Activated CD8-positive, alpha-beta T cell treated with anti-CD3 and anti-CD28 coated beads, Interleukin-2, amount 10 ng/mL, durations not matched to agents 7 days and 5 days (primary cell): Measurements from ENCODE around the gene GLP1R. TPM values are rescaled to one million over a fixed set of nuclear protein-coding genes. Genes with fewer than 3 reads are reported as not detected.

Experiments used
- ATAC-seq: fragments of 150-1000 bp; cut with Tn5 transposase; one replicate; pipeline ENCODE4 v1.10.0; 2021; ENCODE audit warnings: moderate library complexity
- CTCF ChIA-PET: fragments of 350-600 bp; sonication (Branson Sonifier 250); formaldehyde crosslinking; loops from one replicate; lab custom pipeline; 2021; ENCODE audit warnings: antibody characterized with exemption; lab: Charles Lee
- POLR2A ChIA-PET: fragments of 350-600 bp; sonication (Branson Sonifier 250); formaldehyde crosslinking; loops from one replicate; lab custom pipeline; 2021; ENCODE audit warnings: antibody characterized with exemption; lab: Charles Lee
- DNase-seq: peaks from one replicate; pipeline ENCODE4 v3.0.0-alpha.2; 2020
- H3K27ac Mint-ChIP-seq: one replicate; pipeline ENCODE4 v1.8.0; 2021; ENCODE audit warnings: mild to moderate bottlenecking, mixed read lengths
- H3K27me3 Mint-ChIP-seq: one replicate; pipeline ENCODE4 v1.8.0; 2021; ENCODE audit warnings: low read depth, mixed read lengths
- H3K36me3 Mint-ChIP-seq: one replicate; pipeline ENCODE4 v1.8.0; 2021; ENCODE audit warnings: low read depth, mixed read lengths
- H3K4me1 Mint-ChIP-seq: one replicate; pipeline ENCODE4 v1.8.0; 2021; ENCODE audit warnings: low read depth, mixed read lengths
- H3K4me3 Mint-ChIP-seq: one replicate; pipeline ENCODE4 v1.8.0; 2021; ENCODE audit warnings: mild to moderate bottlenecking, mixed read lengths
- H3K9me3 Mint-ChIP-seq: one replicate; pipeline ENCODE4 v1.8.0; 2022; ENCODE audit warnings: mixed read lengths; ENCODE audit not compliant: insufficient read depth
- total RNA-seq, 2 experiments: library from RNA; stranded (reverse); gene quantifications; one replicate each; pipeline ENCODE4 v1.2.3, GENCODE V29; 2021

GLP1R gene
- total RNA-seq, 2 experiments from 2014 or later: not detected

DNA sequence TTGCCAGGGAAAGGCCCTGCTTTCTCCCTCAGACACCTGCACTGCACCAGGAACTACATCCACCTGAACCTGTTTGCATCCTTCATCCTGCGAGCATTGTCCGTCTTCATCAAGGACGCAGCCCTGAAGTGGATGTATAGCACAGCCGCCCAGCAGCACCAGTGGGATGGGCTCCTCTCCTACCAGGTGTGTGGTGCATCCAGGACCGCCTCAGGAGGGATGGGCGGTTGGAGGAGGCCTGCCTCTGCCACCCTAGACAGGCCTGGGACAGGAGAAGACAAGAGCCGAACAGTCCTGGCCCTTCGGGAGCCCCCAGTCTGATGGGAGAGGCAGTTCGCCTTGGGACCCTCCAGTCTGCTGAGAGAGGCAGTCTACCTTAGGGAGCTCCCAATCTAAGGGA, 24.2 kb downstream of the GLP1R start:
- ATAC-seq (no peak), DNase-seq (no peak)
- CTCF ChIA-PET: no interaction called here
- H3K36me3 Mint-ChIP-seq: no peaks in the 10 kb centered on the region
- POLR2A ChIA-PET: interaction anchor here (0.6 kb wide), 1 partner anchor 20 kb away, joined by 6 read pairs; no protein-coding TSS in a partner anchor
- no peaks in the 10 kb centered on the region for H3K4me1 Mint-ChIP-seq
- no peak overlapping the region for H3K4me3 Mint-ChIP-seq
- no peak overlapping the region for H3K27ac Mint-ChIP-seq
- peaks cover 3% of the 10 kb centered on the region for H3K27me3 Mint-ChIP-seq
- no peaks in the 10 kb centered on the region for H3K9me3 Mint-ChIP-seq

DNA sequence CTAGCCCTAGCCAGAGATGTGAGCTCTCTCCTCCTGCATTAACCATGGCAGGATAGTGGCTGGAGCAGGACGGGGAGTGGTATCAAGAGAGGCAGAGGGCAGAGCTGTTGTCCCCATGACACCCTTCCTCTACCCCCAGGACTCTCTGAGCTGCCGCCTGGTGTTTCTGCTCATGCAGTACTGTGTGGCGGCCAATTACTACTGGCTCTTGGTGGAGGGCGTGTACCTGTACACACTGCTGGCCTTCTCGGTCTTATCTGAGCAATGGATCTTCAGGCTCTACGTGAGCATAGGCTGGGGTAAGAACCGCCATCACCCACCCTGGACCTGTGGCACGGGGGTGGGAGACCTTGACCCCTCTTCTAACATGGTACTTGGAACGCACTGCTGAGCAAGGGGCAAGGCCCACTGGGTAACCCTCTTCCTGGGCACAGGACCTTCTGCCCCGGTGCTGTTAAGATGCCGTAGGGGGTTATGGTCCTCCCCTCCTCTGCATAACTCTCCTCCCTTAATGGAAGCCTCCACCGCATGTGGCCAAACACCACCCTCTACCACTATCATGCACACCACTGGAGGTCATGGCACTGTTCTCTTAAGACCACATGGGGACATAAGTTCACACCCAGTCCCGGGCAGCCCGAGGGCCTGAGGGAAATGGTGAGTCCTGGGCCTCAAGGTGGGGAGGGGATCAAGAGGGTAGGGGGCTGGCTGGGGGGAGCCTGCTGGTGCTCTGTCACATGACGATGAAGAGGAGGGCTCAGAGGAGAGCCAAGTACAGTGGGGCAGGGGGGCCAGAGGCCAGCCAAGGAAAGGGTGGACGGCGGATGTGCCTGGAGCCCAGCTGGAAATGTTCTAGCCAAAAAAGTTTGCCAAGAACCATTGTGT, 25.1 kb downstream of the GLP1R start:
- peaks cover 3% of the 10 kb centered on the region for H3K27me3 Mint-ChIP-seq
- no peaks in the 10 kb centered on the region for H3K9me3 Mint-ChIP-seq
- H3K4me1 Mint-ChIP-seq: no peaks in the 10 kb centered on the region
- no peaks in the 10 kb centered on the region for H3K36me3 Mint-ChIP-seq
- CTCF ChIA-PET: no interaction called here
- POLR2A ChIA-PET: no interaction called here
- H3K27ac Mint-ChIP-seq: no peak overlapping the region
- no peak for ATAC-seq
- H3K4me3 Mint-ChIP-seq: no peak overlapping the region
- no peak for DNase-seq

DNA sequence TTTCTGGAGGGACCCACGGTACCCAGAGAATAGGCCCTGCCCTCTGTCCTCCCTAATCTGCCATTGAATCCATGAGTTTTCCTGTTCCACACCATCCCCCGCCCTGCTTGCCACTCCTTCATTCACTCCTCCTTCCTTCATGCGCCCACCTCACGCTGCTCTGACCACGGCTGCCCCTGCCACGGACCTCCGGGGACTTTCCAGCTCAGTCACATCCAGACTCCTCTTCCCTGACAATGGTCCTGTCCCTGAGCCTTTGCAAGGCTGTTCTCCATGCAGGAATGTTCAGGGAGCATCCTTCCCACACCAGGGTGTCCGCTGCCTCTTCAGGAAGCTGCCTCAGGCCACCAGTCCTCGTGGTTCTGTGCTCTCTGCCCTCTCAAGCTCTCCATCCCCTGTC, 25.9 kb downstream of the GLP1R start:
- peaks cover 3% of the 10 kb centered on the region for H3K27me3 Mint-ChIP-seq
- H3K4me1 Mint-ChIP-seq: no peaks in the 10 kb centered on the region
- no peaks in the 10 kb centered on the region for H3K36me3 Mint-ChIP-seq
- no peak overlapping the region for H3K4me3 Mint-ChIP-seq
- ChIA-PET POLR2A (interaction anchor here (0.9 kb wide), 1 partner anchor 14 kb away, joined by 3 read pairs; no protein-coding TSS in a partner anchor), CTCF (no interaction called here)
- no peak for ATAC-seq
- DNase-seq: no peak
- H3K9me3 Mint-ChIP-seq: no peaks in the 10 kb centered on the region
- H3K27ac Mint-ChIP-seq: no peak overlapping the region

DNA sequence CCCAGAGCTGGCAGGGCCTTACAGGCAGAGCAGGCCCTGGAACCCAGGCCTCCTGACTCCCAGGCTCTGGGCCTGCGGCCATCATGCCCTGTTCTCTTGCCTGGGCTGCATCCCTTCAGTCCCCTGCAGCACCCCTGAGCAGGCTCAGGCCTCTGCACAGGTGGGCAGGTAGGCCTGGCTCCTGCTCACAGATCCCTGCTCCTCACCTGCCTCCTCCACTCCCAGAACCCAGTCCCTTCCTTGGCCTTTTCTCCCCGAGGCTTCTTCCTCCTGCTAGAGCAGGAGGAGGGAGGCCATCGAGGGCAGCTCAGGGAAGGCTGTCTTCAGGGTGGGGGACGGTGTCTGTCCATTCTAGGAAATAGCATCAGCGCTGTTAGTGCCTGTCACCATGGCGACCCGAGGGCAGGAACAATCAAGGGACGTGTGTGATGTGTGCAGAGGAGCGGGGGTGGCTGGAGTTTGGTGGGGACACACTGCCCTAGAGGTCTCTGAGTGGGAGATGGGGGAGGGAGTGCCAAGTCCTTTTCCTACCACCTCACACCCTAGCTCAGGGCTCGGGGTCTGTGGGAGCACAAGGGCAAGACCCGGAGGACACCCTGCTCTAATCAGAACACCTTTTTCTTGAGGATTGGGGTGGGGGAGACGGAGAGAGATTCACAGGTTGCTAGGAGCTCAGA, 26.6 kb downstream of the GLP1R start:
- Mint-ChIP-seq H3K27ac (peak overlapping the region; percentile 22), H3K27me3 (peaks cover 3% of the 10 kb centered on the region), H3K4me3 (no peak overlapping the region), H3K4me1 (no peaks in the 10 kb centered on the region), H3K36me3 (no peaks in the 10 kb centered on the region), H3K9me3 (no peaks in the 10 kb centered on the region)
- CTCF ChIA-PET: no interaction called here
- DNase-seq (no peak), ATAC-seq (no peak)
- POLR2A ChIA-PET: interaction anchor here (0.9 kb wide), 1 partner anchor 13 kb away, joined by 3 read pairs; no protein-coding TSS in a partner anchor

DNA sequence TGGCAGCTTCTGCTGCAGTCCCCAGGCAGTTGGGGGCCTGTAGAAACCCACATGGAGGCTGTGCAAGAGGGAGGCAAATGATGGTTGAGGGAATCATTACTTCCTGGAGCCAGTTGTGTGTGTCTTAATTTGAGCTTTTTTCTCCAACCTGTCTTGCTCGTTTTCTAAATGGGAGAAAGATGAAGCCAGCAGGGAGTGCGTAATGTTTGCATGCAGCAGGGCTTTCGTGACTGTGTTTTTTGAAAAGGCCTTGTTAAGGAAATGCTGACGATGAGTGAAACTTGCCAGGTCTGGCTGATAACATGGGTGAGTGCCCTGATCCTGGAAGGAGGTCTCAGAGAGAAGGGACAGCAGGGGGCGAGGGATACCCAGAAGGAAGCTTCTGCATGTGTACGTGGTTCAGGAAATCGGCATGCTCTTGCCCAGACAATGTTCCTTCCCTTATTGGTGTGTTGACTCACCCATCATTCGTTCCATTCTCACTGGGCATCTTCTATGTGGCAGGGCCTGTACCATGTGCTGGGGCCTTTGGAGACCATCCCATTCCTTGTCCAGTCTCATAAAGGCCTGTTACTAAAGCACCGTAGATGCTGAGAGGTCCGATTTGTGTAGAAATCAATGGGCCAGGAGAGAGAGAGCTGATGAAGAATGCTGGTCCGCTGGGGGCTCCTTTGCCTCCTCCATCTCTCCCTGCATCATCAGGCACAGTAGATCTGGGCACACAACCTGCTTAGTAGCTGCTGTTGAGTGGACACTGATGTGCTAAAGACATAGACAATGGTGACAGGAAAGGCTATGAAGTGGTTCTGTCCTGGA, 27.4 kb downstream of the GLP1R start:
- ATAC-seq (no peak), DNase-seq (no peak)
- Mint-ChIP-seq H3K9me3 (no peaks in the 10 kb centered on the region), H3K4me3 (no peak overlapping the region), H3K27me3 (peaks cover 3% of the 10 kb centered on the region), H3K36me3 (no peaks in the 10 kb centered on the region), H3K27ac (no peak overlapping the region), H3K4me1 (no peaks in the 10 kb centered on the region)
- ChIA-PET CTCF (no interaction called here), POLR2A (no interaction called here)

DNA sequence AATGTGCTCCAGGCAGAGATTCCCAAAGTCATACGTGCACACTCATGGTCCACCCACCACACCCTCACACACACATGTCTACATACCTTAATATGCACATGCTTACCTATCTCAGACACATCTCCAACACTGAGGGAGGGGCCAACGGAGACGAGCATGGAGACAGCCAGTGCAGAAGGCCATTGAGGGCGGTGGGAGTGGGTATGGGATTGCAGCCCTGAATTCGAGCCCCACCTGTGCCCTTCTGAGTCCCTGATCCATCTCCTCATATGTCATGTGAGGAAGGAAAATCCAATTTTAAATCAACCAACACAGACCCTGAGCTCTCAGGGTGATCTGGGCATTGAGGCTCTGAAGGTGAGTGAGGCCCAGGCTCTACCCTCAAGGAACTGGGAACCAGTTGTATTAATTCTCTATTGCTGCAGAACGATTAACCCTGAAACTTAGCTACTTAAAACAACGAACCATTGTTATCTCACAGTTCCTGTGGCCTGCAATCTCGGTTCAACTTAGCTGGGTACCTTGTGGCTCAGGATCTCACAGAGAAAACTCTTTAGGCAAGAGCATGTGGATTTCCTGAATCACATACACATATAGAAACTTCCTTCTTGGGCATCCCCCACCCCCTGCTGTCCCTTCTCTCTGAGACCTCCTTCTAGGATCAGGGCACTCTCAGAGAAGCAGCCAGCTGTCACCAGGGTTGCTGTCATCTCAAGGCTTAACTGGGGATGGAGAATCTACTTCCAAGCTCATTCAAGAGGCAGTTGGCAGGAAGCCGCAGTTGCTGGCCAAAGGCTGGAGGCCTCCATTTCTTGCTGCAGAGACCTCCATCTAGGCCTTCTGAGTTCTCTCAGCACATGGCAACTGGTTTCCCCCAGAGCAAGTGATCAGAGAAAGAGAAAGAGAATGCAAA, 28.3 kb downstream of the GLP1R start:
- H3K4me3 Mint-ChIP-seq: no peak overlapping the region
- ChIA-PET POLR2A (no interaction called here), CTCF (no interaction called here)
- DNase-seq (no peak), ATAC-seq (no peak)
- no peaks in the 10 kb centered on the region for H3K4me1 Mint-ChIP-seq
- no peak overlapping the region for H3K27ac Mint-ChIP-seq
- no peaks in the 10 kb centered on the region for H3K36me3 Mint-ChIP-seq
- H3K9me3 Mint-ChIP-seq: no peaks in the 10 kb centered on the region
- H3K27me3 Mint-ChIP-seq: no peaks in the 10 kb centered on the region

DNA sequence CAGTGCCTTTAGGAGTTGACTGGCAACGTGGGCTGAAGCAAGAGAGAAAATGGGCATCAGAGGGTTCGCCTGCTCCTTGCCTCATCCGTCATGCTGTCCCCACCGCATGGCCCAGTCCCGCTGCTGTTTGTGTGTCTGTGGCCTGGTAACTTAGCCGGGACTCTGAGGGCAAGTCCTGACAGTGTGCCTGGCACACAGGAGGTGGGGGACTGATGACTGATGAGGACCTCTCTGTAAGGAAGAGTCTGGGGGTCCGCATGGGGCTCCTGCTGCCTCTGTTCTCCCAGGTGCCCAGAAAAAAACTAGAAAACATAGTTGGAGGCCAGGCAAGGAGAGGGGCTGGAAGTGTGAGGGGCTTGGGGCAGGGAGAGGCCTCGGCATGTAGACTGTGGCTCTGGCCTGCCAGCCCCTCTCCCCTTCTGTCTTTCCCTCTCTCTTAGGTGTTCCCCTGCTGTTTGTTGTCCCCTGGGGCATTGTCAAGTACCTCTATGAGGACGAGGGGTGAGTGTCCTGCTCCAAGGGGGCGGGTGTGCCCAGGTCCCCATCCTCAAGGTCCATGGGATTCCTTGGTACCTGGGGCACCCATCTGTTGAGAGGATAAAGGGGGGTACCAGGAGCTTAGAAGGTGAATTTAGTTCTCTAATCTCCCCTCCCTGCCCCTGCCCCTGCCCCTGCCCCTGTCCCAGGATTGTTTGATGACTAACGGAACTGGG, 29.5 kb downstream of the GLP1R start:
- CTCF ChIA-PET: no interaction called here
- no peaks in the 10 kb centered on the region for H3K36me3 Mint-ChIP-seq

DNA sequence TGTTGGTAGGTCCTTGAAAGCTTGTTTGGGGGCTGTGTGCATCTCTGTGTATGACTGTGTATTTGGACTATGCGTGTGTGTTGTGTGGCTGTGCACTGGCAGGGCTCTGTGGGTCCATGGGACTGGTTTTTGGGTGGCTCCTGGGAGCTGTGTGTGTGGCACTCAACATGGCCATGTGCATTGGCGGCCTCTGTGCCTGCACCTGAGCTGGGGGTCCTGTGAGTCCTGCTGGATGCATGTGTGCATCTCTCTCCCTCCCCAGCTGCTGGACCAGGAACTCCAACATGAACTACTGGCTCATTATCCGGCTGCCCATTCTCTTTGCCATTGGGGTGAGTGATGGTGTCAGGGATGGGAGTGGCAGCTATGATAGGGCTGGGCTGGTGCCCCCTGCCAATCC, 30.1 kb downstream of the GLP1R start:
- CTCF ChIA-PET: no interaction called here
- Mint-ChIP-seq H3K27ac (no peak overlapping the region), H3K27me3 (peaks cover 2% of the 10 kb centered on the region), H3K4me3 (no peak overlapping the region), H3K4me1 (no peaks in the 10 kb centered on the region), H3K9me3 (no peaks in the 10 kb centered on the region), H3K36me3 (no peaks in the 10 kb centered on the region)
- ATAC-seq (no peak), DNase-seq (no peak)
- POLR2A ChIA-PET: interaction anchor here (0.5 kb wide), 1 partner anchor 34 kb away, joined by 3 read pairs; no protein-coding TSS in a partner anchor

More for the DNA sequence above, 29.5 kb downstream of the GLP1R start:
- DNase-seq: no peak
- no peak for ATAC-seq
- Mint-ChIP-seq H3K27me3 (no peaks in the 10 kb centered on the region), H3K4me3 (no peak overlapping the region), H3K27ac (no peak overlapping the region), H3K4me1 (no peaks in the 10 kb centered on the region), H3K9me3 (no peaks in the 10 kb centered on the region)
- POLR2A ChIA-PET: interaction anchor here (0.5 kb wide), 1 partner anchor 33 kb away, joined by 3 read pairs; no protein-coding TSS in a partner anchor

DNA sequence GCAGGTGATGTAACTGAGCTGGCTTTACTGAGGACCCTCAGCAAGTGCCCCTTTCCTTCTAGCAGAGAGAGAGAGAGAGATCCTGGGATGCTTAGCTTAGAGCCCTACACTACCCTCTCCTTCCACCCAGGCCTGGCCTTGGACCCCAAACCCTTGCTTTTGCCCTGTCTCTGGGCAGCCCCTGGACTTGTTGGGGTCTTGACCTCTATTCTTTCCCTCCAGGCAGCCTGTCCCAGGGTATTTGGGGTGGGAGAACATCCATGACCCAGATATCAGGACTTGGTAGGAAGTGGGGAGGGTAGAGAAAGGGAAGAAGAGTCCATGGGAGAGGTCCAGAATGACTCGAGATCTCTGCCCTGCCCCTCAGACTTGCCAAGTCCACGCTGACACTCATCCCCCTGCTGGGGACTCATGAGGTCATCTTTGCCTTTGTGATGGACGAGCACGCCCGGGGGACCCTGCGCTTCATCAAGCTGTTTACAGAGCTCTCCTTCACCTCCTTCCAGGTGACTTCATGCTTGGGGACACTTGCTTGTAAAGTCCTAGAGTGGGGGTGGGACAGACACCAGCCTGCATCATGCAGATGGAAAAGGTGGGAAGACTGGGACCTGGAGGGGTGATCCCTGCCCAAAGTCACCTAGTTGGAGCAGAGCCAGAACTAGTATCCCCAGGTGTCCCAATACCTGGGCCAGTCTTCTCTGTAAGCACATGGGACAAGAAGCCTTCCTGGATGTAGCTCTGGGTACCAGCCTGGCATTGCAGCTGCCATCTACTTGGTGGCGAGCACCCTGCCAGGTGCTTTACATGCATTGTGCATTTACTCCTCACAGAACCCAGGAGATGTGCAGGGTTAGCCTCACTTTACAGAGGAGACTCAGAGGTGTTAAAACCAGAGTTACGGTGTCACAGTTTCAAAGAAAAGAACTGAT, 30.9 kb downstream of the GLP1R start:
- ATAC-seq (no peak), DNase-seq (no peak)
- Mint-ChIP-seq H3K4me3 (no peak overlapping the region), H3K27ac (no peak overlapping the region), H3K4me1 (no peaks in the 10 kb centered on the region), H3K27me3 (peaks cover 2% of the 10 kb centered on the region), H3K9me3 (no peaks in the 10 kb centered on the region), H3K36me3 (no peaks in the 10 kb centered on the region)
- ChIA-PET POLR2A (no interaction called here), CTCF (no interaction called here)
